ENCODE results near the gene PLCB1. TPM values are rescaled to one million over a fixed set of nuclear protein-coding genes. Genes with fewer than 3 reads are reported as not detected.

PLCB1 gene
- polyA plus RNA-seq, 3 donors, result 36.5 to 51.1 (median 46.4) TPM

GRCh38 chr20:8526610-8527009, 394.5 kb downstream of the PLCB1 start:
- DNase-seq (ENCODE audit: extremely low read depth in 1 of 11, low read depth in 9 of 11, low spot score in 4 of 11), result no peak

GRCh38 chr20:8527998-8528723, 396.1 kb downstream of the PLCB1 start:
- DNase-seq (ENCODE audit: extremely low read depth in 1 of 11, low read depth in 9 of 11, low spot score in 4 of 11), result no peak

- no peak for DNase-seq (ENCODE audit: extremely low read depth in 1 of 11, low read depth in 9 of 11, low spot score in 4 of 11)
Measured at GRCh38 chr20:8530022-8530421, 398.0 kb downstream of the PLCB1 start.

- no peak for DNase-seq (ENCODE audit: extremely low read depth in 1 of 11, low read depth in 9 of 11, low spot score in 4 of 11)
Measured at GRCh38 chr20:8532169-8532568, 400.1 kb downstream of the PLCB1 start.

GRCh38 chr20:8534368-8535160, 402.5 kb downstream of the PLCB1 start:
- no peak for DNase-seq (ENCODE audit: extremely low read depth in 1 of 11, low read depth in 9 of 11, low spot score in 4 of 11)

- DNase-seq (ENCODE audit: extremely low read depth in 1 of 11, low read depth in 9 of 11, low spot score in 4 of 11), result no peak
Measured at GRCh38 chr20:8535403-8536261, 403.6 kb downstream of the PLCB1 start.

GRCh38 chr20:8536262-8536618, 404.2 kb downstream of the PLCB1 start:
- no peak for DNase-seq (ENCODE audit: extremely low read depth in 1 of 11, low read depth in 9 of 11, low spot score in 4 of 11)

- DNase-seq (ENCODE audit: extremely low read depth in 1 of 11, low read depth in 9 of 11, low spot score in 4 of 11), result no peak
Measured at GRCh38 chr20:8540466-8540865, 408.4 kb downstream of the PLCB1 start.

GRCh38 chr20:8542110-8542486, 410.0 kb downstream of the PLCB1 start:
- no peak for DNase-seq (ENCODE audit: extremely low read depth in 1 of 11, low read depth in 9 of 11, low spot score in 4 of 11)

- DNase-seq (ENCODE audit: extremely low read depth in 1 of 11, low read depth in 9 of 11, low spot score in 4 of 11), result no peak
Measured at GRCh38 chr20:8545212-8545611, 413.1 kb downstream of the PLCB1 start.

- no peak for DNase-seq (ENCODE audit: extremely low read depth in 1 of 11, low read depth in 9 of 11, low spot score in 4 of 11)
Measured at GRCh38 chr20:8547035-8547650, 415.1 kb downstream of the PLCB1 start.

- no peak for DNase-seq (ENCODE audit: extremely low read depth in 1 of 11, low read depth in 9 of 11, low spot score in 4 of 11)
Measured at GRCh38 chr20:8547968-8548588, 416.0 kb downstream of the PLCB1 start.

GRCh38 chr20:8549192-8549591, 417.1 kb downstream of the PLCB1 start:
- DNase-seq (ENCODE audit: extremely low read depth in 1 of 11, low read depth in 9 of 11, low spot score in 4 of 11), result no peak

- DNase-seq (ENCODE audit: extremely low read depth in 1 of 11, low read depth in 9 of 11, low spot score in 4 of 11), result no peak
Measured at GRCh38 chr20:8557711-8558110, 425.6 kb downstream of the PLCB1 start.

GRCh38 chr20:8562356-8562755, 430.3 kb downstream of the PLCB1 start:
- DNase-seq (ENCODE audit: extremely low read depth in 1 of 11, low read depth in 9 of 11, low spot score in 4 of 11), result no peak

GRCh38 chr20:8568075-8568474, 436.0 kb downstream of the PLCB1 start:
- no peak for DNase-seq (ENCODE audit: extremely low read depth in 1 of 11, low read depth in 9 of 11, low spot score in 4 of 11)

GRCh38 chr20:8569766-8570165, 437.7 kb downstream of the PLCB1 start:
- no peak for DNase-seq (ENCODE audit: extremely low read depth in 1 of 11, low read depth in 9 of 11, low spot score in 4 of 11)

- no peak for DNase-seq (ENCODE audit: extremely low read depth in 1 of 11, low read depth in 9 of 11, low spot score in 4 of 11)
Measured at GRCh38 chr20:8571611-8572010, 439.5 kb downstream of the PLCB1 start.

GRCh38 chr20:8573686-8574085, 441.6 kb downstream of the PLCB1 start:
- no peak for DNase-seq (ENCODE audit: extremely low read depth in 1 of 11, low read depth in 9 of 11, low spot score in 4 of 11)

All from renal cortex interstitium (tissue), 11 donors.